Coronary artery (tissue), 2 donors: Measurements from ENCODE around the gene MRTFB.
A peak's percentile ranks its signal among the peaks of the same experiment; 100 is the strongest.
"Not testable (repeated sequence)": the region's sequence is repeated elsewhere in the genome, so short reads cannot be mapped to it uniquely, and the experiment has no call there.

ENCODE experiments used
- DNase-seq: peaks from one replicate; pipeline ENCODE4 v3.0.0-alpha.2; 2017; ENCODE audit warnings: low spot score
- H3K27ac ChIP-seq, 2 donors: fragments of 200-600 bp; sonication (generic); one replicate each; pipeline ENCODE4 v1.5.1; 2016 to 2019
- H3K4me3 ChIP-seq: fragments of 200-600 bp; sonication (generic); 2 replicates; pipeline ENCODE4 v1.5.1; 2016; ENCODE audit warnings: mild to moderate bottlenecking, moderate library complexity
- CTCF ChIP-seq: fragments of 200-600 bp; sonication (generic); IDR thresholded peaks from one replicate; pipeline ENCODE4 v1.5.1; 2019; ENCODE audit warnings: antibody characterized with exemption

The MRTFB gene

GRCh38 chr16:14070877-14071575, at the start of gene MRTFB:
Gene MRTFB, plus strand, starts transcription at chr16:14071319. Its CDS starts 69,288 bp downstream, at chr16:14140607.
- no peak for TF ChIP-seq CTCF
- peak within 1 kb of the TSS; percentile 97 for H3K4me3 ChIP-seq
- peak within 1 kb of the TSS; percentile 74 to 82 for H3K27ac ChIP-seq
- no peak for DNase-seq

- H3K4me3 ChIP-seq, DNase-seq, H3K27ac ChIP-seq: not testable (repeated sequence)
Observed at GRCh38 chr16:14023526-14023925, 47.6 kb upstream of the MRTFB start.

- no peak for DNase-seq
- no peak for TF ChIP-seq CTCF
- Histone ChIP-seq H3K27ac (no peak overlapping the region), H3K4me3 (no peak overlapping the region)
Observed at GRCh38 chr16:14024283-14024682, 46.8 kb upstream of the MRTFB start.

- DNase-seq = no peak
- no peak overlapping the region for H3K27ac ChIP-seq
- H3K4me3 ChIP-seq = no peak overlapping the region
- no peak for TF ChIP-seq CTCF
Observed at GRCh38 chr16:14026572-14027285, 44.4 kb upstream of the MRTFB start.

GRCh38 chr16:14028202-14028601, 42.9 kb upstream of the MRTFB start:
- H3K4me3 ChIP-seq = no peak overlapping the region
- no peak for TF ChIP-seq CTCF
- DNase-seq = no peak
- no peak overlapping the region for H3K27ac ChIP-seq

GRCh38 chr16:14029658-14030057, 41.5 kb upstream of the MRTFB start:
- no peak for DNase-seq
- H3K27ac ChIP-seq = no peak overlapping the region
- H3K4me3 ChIP-seq = no peak overlapping the region
- TF ChIP-seq CTCF = no peak

GRCh38 chr16:14035092-14035491, 36.0 kb upstream of the MRTFB start:
- no peak for TF ChIP-seq CTCF
- Histone ChIP-seq H3K4me3 (no peak overlapping the region), H3K27ac (no peak overlapping the region)
- no peak for DNase-seq
